Stomach (tissue), 9 donors: ENCODE data around the gene NFATC1. TPM values are rescaled to one million over a fixed set of nuclear protein-coding genes. Genes with fewer than 3 reads are reported as not detected.
"Not testable (repeated sequence)": the region's sequence is repeated elsewhere in the genome, so short reads cannot be mapped to it uniquely, and the experiment has no call there.

ENCODE experiments used
- DNase-seq, 2 donors: peaks; one replicate each; pipeline versions ENCODE4 v3.0.0 to v3.0.0-alpha.2; 2013 to 2019
- H3K27ac ChIP-seq, 5 donors: fragments of 200-600 bp in 4 of 5; sonication (generic) in 4 of 5; one replicate each; pipeline ENCODE4 v1.5.1; 2013 to 2019; ENCODE audit warnings: mild to moderate bottlenecking in 1 of 5, moderate library complexity in 1 of 5
- H3K27me3 ChIP-seq, 3 donors: fragments of 200-600 bp; sonication (generic); one replicate each; pipeline ENCODE4 v1.5.1; 2017 to 2019; ENCODE audit warnings: mixed run types in 1 of 3
- H3K36me3 ChIP-seq, 4 donors: fragments of 200-600 bp; sonication (generic); 1 replicate in 3 of 4; 2 replicates in 1 of 4; pipeline ENCODE4 v1.5.1; 2016 to 2019
- H3K4me1 ChIP-seq, 4 donors: fragments of 200-600 bp; sonication (generic); one replicate each; pipeline ENCODE4 v1.5.1; 2016 to 2019
- H3K4me3 ChIP-seq, 4 donors: fragments of 200-600 bp; sonication (generic) in 3 of 4; one replicate each; pipeline ENCODE4 v1.5.1; 2016 to 2019; ENCODE audit warnings: mild to moderate bottlenecking in 1 of 4
- H3K9me3 ChIP-seq, 4 donors: fragments of 200-600 bp; sonication (generic); one replicate each; pipeline ENCODE4 v1.5.1; 2016 to 2019
- CTCF ChIP-seq, 7 experiments: fragments of 450-650 bp in 4 of 7; fragments of 200-600 bp in 3 of 7; sonication (generic) in 3 of 7; IDR thresholded peaks; one replicate each; pipeline ENCODE4 v1.5.1; 2016 to 2019; ENCODE audit warnings: antibody characterized with exemption in 7 of 7, control low read depth in 2 of 7, mild to moderate bottlenecking in 1 of 7
- EP300 ChIP-seq: sonication (generic); formaldehyde crosslinking; IDR thresholded peaks from one replicate; pipeline ENCODE4 v1.6.1; 2017; ENCODE audit warnings: antibody characterized with exemption
- POLR2A ChIP-seq, 4 donors: fragments of 450-650 bp; IDR thresholded peaks; one replicate each; pipeline ENCODE4 v1.6.1; 2016; ENCODE audit warnings: antibody characterized with exemption in 4 of 4, control low read depth in 2 of 4, mild to moderate bottlenecking in 1 of 4, moderate library complexity in 1 of 4
- POLR2AphosphoS5 ChIP-seq, 3 donors: sonication (generic); formaldehyde crosslinking; IDR thresholded peaks; one replicate each; pipeline ENCODE4 v1.6.1; 2016; ENCODE audit warnings: antibody characterized with exemption in 3 of 3
- WGBS, 5 donors: extraction: QIAGEN DNeasy Blood & Tissue Kit in 3 of 5; methylation state at CpG; one replicate each; pipeline versions ENCODE4 v1.1.5 to v1.1.7; 2013 to 2018; 5-methylcytosine and 5-hydroxymethylcytosine counted together
- intact Hi-C: fragments of 100-400 bp; cut with DNase I; formaldehyde crosslinking; loops from one replicate; pipeline ENCODE4 v1.15.1; 2023; ENCODE audit warnings: low total_unique reads
- polyA plus RNA-seq, 3 donors: library from polyadenylated mRNA; stranded (reverse); fragments of 200-250 nt; gene quantifications; one replicate each; pipeline ENCODE4 v1.2.3, GENCODE V29; 2013
- total RNA-seq, 5 donors: library from RNA; depleted of rRNA; stranded (reverse); fragments of >200 nt; gene quantifications; one replicate each; pipeline versions ENCODE4 v1.1.0 to v1.2.3, GENCODE V29; 2014 to 2016
- donor health status: healthy with polysubstance abuse.
- donor health status: Bipolar disorder and iron deficiency.
- donor health status: healthy.

Gene NFATC1
- total and polyA plus RNA-seq, 8 donors, result 2.6 to 14.0 (median 6.1) TPM

- WGBS, 5 donors, result 76 to 88% (median 86%) methylated on average over 4 of the region's 4 CpGs
- no peak for DNase-seq
- no peaks in the 10 kb centered on the region for H3K27me3 ChIP-seq
- H3K27ac ChIP-seq, result no peak overlapping the region
- no peak overlapping the region for H3K4me3 ChIP-seq
- intact Hi-C loops, result no loop called here
- peaks cover 17 to 24% (median 21%) of the 10 kb centered on the region in 4 donors for H3K4me1 ChIP-seq
- TF ChIP-seq CTCF (IDR thresholded peaks at IDR 0.05) (no peak), POLR2A (IDR thresholded peaks at IDR 0.05) (no peak), EP300 (no peak), POLR2AphosphoS5 (IDR thresholded peaks at IDR 0.05) (no peak)
- no peaks in the 10 kb centered on the region for H3K36me3 ChIP-seq
- H3K9me3 ChIP-seq, result peaks cover 0 to 18% (median 12%) of the 10 kb centered on the region in 4 donors
These were observed 107.1 kb downstream of the NFATC1 start for GRCh38 chr18:79502782-79503181.

GRCh38 chr18:79503406-79503805 is 107.7 kb downstream of the NFATC1 start:
- Histone ChIP-seq H3K4me1 (peaks cover 17 to 30% (median 27%) of the 10 kb centered on the region in 4 donors), H3K9me3 (peaks cover 0 to 15% (median 10%) of the 10 kb centered on the region in 4 donors), H3K27ac (no peak overlapping the region), H3K27me3 (no peaks in the 10 kb centered on the region), H3K36me3 (no peaks in the 10 kb centered on the region), H3K4me3 (no peak overlapping the region)
- no peak for DNase-seq
- TF ChIP-seq POLR2A (IDR thresholded peaks at IDR 0.05) (no peak), EP300 (no peak), POLR2AphosphoS5 (IDR thresholded peaks at IDR 0.05) (no peak)
- intact Hi-C loops, result no loop called here
- WGBS, 5 donors, result 95 to 98% (median 97%) methylated on average over 10 to 11 of the region's 11 CpGs

- H3K4me1 ChIP-seq, result peaks cover 17 to 34% (median 31%) of the 10 kb centered on the region in 4 donors
- no peaks in the 10 kb centered on the region for H3K27me3 ChIP-seq
- no peak for DNase-seq
- peaks cover 0 to 9% (median 4%) of the 10 kb centered on the region in 4 donors for H3K9me3 ChIP-seq
- peaks cover 0 to under 1% (median 0%) of the 10 kb centered on the region in 4 donors for H3K36me3 ChIP-seq
- H3K4me3 ChIP-seq, result no peak overlapping the region
- WGBS, 5 donors, result 87 to 94% (median 89%) methylated on average over 12 of the region's 12 CpGs
- intact Hi-C loops, result no loop called here
- no peak for TF ChIP-seq POLR2A (IDR thresholded peaks at IDR 0.05)
- no peak for TF ChIP-seq CTCF (IDR thresholded peaks at IDR 0.05)
- no peak for TF ChIP-seq EP300
- TF ChIP-seq POLR2AphosphoS5 (IDR thresholded peaks at IDR 0.05), result no peak
- H3K27ac ChIP-seq, result no peak overlapping the region
These were observed 108.3 kb downstream of the NFATC1 start for GRCh38 chr18:79504034-79504433.

- H3K4me1 ChIP-seq, result peaks cover 17 to 36% (median 32%) of the 10 kb centered on the region in 4 donors
- H3K27ac ChIP-seq, H3K4me3 ChIP-seq, H3K9me3 ChIP-seq, intact Hi-C loops, H3K36me3 ChIP-seq, H3K27me3 ChIP-seq, DNase-seq: not testable (repeated sequence)
- WGBS, 5 donors, result 69 to 89% (median 76%) methylated on average over 5 to 6 of the region's 6 CpGs
These were observed 108.8 kb downstream of the NFATC1 start for GRCh38 chr18:79504495-79504894.

- H3K4me3 ChIP-seq, H3K36me3 ChIP-seq, intact Hi-C loops, H3K27me3 ChIP-seq, DNase-seq, H3K9me3 ChIP-seq, H3K27ac ChIP-seq: not testable (repeated sequence)
- WGBS, 5 donors, result 82 to 96% (median 87%) methylated on average over 3 of the region's 3 CpGs
- peaks cover 17 to 36% (median 32%) of the 10 kb centered on the region in 4 donors for H3K4me1 ChIP-seq
These were observed 109.7 kb downstream of the NFATC1 start for GRCh38 chr18:79505465-79505864.
